GM19463 (cell line): ENCODE results near the gene NMNAT1.
"Not testable (repeated sequence)": the region's sequence is repeated elsewhere in the genome, so short reads cannot be mapped to it uniquely, and the experiment has no call there.

ENCODE experiments used
- ATAC-seq: cut with Tn5 transposase; IDR thresholded peaks from one replicate; pipeline ENCODE4 v1.9.1; 2021; ENCODE audit warnings: mild to moderate bottlenecking, moderate library complexity; ENCODE audit not compliant: unreplicated experiment

The NMNAT1 gene

GRCh38 chr1:9942939-9943788 lies at the start of gene NMNAT1, which contains the start of gene LZIC:
NMNAT1 (plus strand) TSS chr1:9943475; CDS start chr1:9972074, 28,599 bp downstream.
LZIC (minus strand) TSS chr1:9943391; CDS start chr1:9936619, 6,772 bp downstream.
- ATAC-seq: peak; percentile 95

GRCh38 chr1:9894115-9894514 lies 49.2 kb upstream of the NMNAT1 start:
- no peak for ATAC-seq

GRCh38 chr1:9900142-9901043 lies 42.9 kb upstream of the NMNAT1 start:
- ATAC-seq: peak; percentile 65

- ATAC-seq: no peak
Observed at GRCh38 chr1:9901148-9902059, 41.9 kb upstream of the NMNAT1 start.

GRCh38 chr1:9902060-9902452 lies 41.2 kb upstream of the NMNAT1 start:
- ATAC-seq: no peak

GRCh38 chr1:9903801-9904527 lies 39.3 kb upstream of the NMNAT1 start:
- no peak for ATAC-seq

- ATAC-seq: no peak
Observed at GRCh38 chr1:9904596-9904995, 38.7 kb upstream of the NMNAT1 start.

GRCh38 chr1:9905010-9905409 lies 38.3 kb upstream of the NMNAT1 start:
- no peak for ATAC-seq

GRCh38 chr1:9906466-9906865 lies 36.8 kb upstream of the NMNAT1 start:
- no peak for ATAC-seq

- no peak for ATAC-seq
Observed at GRCh38 chr1:9907441-9907840, 35.8 kb upstream of the NMNAT1 start.

- no peak for ATAC-seq
Observed at GRCh38 chr1:9908871-9909233, 34.4 kb upstream of the NMNAT1 start.

GRCh38 chr1:9909234-9910046 lies 33.8 kb upstream of the NMNAT1 start:
- no peak for ATAC-seq

- peak; percentile 72 for ATAC-seq
Observed at GRCh38 chr1:9910076-9910422, 33.2 kb upstream of the NMNAT1 start, which contains the start of gene CTNNBIP1. CTNNBIP1 (minus strand) TSS chr1:9910269; CDS start chr1:9872064, 38,205 bp downstream.

GRCh38 chr1:9910423-9911178 lies 32.7 kb upstream of the NMNAT1 start:
- ATAC-seq: peak; percentile 94

GRCh38 chr1:9912264-9912936 lies 30.9 kb upstream of the NMNAT1 start:
- ATAC-seq: no peak

GRCh38 chr1:9914610-9914937 lies 28.7 kb upstream of the NMNAT1 start:
- ATAC-seq: no peak

- no peak for ATAC-seq
Observed at GRCh38 chr1:9916452-9916851, 26.8 kb upstream of the NMNAT1 start.

GRCh38 chr1:9917495-9917894 lies 25.8 kb upstream of the NMNAT1 start:
- ATAC-seq: not testable (repeated sequence)
